BJ (cell line): Measurements from ENCODE around the gene UTP18. TPM values are rescaled to one million over a fixed set of nuclear protein-coding genes. Genes with fewer than 3 reads are reported as not detected.
"Not testable (repeated sequence)": the region's sequence is repeated elsewhere in the genome, so short reads cannot be mapped to it uniquely, and the experiment has no call there.

Experiments
- CTCF ChIA-PET: fragments of 350-600 bp; formaldehyde crosslinking; extraction: SDS; loops from one replicate; lab custom pipeline; 2021; ENCODE audit warnings: antibody characterized with exemption, inconsistent platforms; lab: Yijun Ruan, JAX
- POLR2A ChIA-PET: fragments of 300-600 bp; sonication (Branson Sonifier 250); formaldehyde crosslinking; extraction: SDS; loops from one replicate; lab custom pipeline; 2021; ENCODE audit warnings: antibody characterized with exemption; lab: Charles Lee
- DNase-seq: peaks from one replicate; pipeline ENCODE4 v3.0.0-alpha.2; 2011; ENCODE audit warnings: low read depth
- H3K27me3 ChIP-seq: 2 replicates; pipeline ENCODE4 v1.6.0; 2011; ENCODE audit warnings: low read length; ENCODE audit not compliant: control insufficient read depth, insufficient read depth
- H3K36me3 ChIP-seq: 2 replicates; pipeline ENCODE4 v1.5.1; 2011; ENCODE audit warnings: low read length; ENCODE audit not compliant: control insufficient read depth, insufficient read depth
- H3K4me3 ChIP-seq: 2 replicates; pipeline ENCODE4 v1.5.1; 2011; ENCODE audit warnings: low read depth, mild to moderate bottlenecking, control low read depth, low read length
- polyA plus RNA-seq: library from polyadenylated mRNA; depleted of rRNA; stranded (reverse); fragments of >200 nt; gene quantifications from 2 replicates; pipeline ENCODE4 v1.2.3, GENCODE V29; 2011
- TF ChIP-seq, protein P1 (sequence below): IDR thresholded peaks from 2 replicates; pipeline ENCODE4 v1.5.1; 2011; ENCODE audit warnings: low read depth, mild to moderate bottlenecking, control low read depth, inconsistent platforms, low read length, moderate library complexity; ENCODE audit not compliant: insufficient read depth

UTP18 gene
- polyA plus RNA-seq, 1 experiment: 6.8 TPM

DNA sequence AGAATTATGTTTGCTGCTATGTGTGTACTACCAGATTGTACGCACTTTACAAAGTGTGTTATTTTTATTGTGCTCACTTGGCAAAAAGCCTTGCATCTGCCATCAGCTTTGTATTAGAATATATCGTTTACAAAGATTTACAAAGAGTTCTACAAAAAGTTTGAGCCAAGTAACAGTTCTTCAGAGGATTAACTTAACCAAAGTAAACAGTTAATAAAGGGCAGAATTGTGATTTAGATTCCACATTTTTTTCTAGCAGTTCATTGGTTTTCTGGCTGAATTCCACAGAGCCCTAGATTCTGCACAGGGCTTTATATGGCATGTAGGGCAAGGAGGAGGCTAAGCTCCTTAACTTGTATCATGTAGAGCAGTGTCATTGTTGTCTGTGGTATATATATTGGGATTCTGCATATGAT lies 29.4 kb downstream of the UTP18 start:
- Histone ChIP-seq H3K4me3 (no peak overlapping the region), H3K27me3 (no peaks in the 10 kb centered on the region), H3K36me3 (peaks cover 7% of the 10 kb centered on the region)
- ChIA-PET POLR2A (no interaction called here), CTCF (interaction anchor here (1.2 to 1.7 kb wide), 2 partner anchors 10 to 13 kb away, joined by 3 to 6 read pairs; no protein-coding TSS in a partner anchor)
- TF ChIP-seq, protein P1, sequence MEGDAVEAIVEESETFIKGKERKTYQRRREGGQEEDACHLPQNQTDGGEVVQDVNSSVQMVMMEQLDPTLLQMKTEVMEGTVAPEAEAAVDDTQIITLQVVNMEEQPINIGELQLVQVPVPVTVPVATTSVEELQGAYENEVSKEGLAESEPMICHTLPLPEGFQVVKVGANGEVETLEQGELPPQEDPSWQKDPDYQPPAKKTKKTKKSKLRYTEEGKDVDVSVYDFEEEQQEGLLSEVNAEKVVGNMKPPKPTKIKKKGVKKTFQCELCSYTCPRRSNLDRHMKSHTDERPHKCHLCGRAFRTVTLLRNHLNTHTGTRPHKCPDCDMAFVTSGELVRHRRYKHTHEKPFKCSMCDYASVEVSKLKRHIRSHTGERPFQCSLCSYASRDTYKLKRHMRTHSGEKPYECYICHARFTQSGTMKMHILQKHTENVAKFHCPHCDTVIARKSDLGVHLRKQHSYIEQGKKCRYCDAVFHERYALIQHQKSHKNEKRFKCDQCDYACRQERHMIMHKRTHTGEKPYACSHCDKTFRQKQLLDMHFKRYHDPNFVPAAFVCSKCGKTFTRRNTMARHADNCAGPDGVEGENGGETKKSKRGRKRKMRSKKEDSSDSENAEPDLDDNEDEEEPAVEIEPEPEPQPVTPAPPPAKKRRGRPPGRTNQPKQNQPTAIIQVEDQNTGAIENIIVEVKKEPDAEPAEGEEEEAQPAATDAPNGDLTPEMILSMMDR: no peak
- DNase-seq: no peak

DNA sequence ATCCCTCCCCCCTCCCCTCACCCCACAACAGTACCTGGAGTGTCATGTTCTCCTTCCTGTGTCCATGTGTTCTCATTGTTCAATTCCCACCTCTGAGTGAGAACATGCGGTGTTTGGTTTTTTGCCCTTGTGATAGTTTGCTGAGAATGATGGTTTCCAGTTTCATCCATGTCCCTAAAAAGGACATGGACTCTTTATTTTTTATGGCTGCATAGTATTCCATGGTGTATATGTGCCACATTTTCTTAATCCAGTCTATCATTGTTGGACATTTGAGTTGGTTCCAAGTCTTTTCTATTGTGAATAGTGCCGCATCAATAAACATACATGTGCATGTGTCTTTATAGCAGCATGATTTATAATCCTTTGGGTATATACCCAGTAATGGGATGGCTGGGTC lies 34.0 kb downstream of the UTP18 start:
- H3K36me3 ChIP-seq, H3K27me3 ChIP-seq, H3K4me3 ChIP-seq, DNase-seq, POLR2A ChIA-PET, CTCF ChIA-PET: not testable (repeated sequence)

- ChIA-PET POLR2A (interaction anchor here (0.6 kb wide), 1 partner anchor 197 kb away, joined by 3 read pairs; no protein-coding TSS in a partner anchor), CTCF (interaction anchor here (0.7 to 2.8 kb wide), 14 partner anchors 8 to 466 kb away, joined by 3 to 25 read pairs (median 4); no protein-coding TSS in a partner anchor)
- Histone ChIP-seq H3K27me3 (no peaks in the 10 kb centered on the region), H3K4me3 (no peak overlapping the region), H3K36me3 (no peaks in the 10 kb centered on the region; the same call in 1 of the 2 replicates)
- TF ChIP-seq, protein P1: peak; percentile 82
- DNase-seq: no peak
These were observed 38.4 kb downstream of the UTP18 start for GRCh38 chr17:51298508-51299371.

GRCh38 chr17:51299859-51300258 lies 39.5 kb downstream of the UTP18 start:
- no peak overlapping the region for H3K4me3 ChIP-seq
- ChIA-PET POLR2A (no interaction called here), CTCF (interaction anchor here (1.3 to 2.8 kb wide), 6 partner anchors 8 to 236 kb away, joined by 4 to 25 read pairs (median 9); no protein-coding TSS in a partner anchor)
- TF ChIP-seq, protein P1: no peak
- no peaks in the 10 kb centered on the region for H3K27me3 ChIP-seq
- DNase-seq: no peak
- H3K36me3 ChIP-seq: no peaks in the 10 kb centered on the region; the same call in 1 of the 2 replicates

DNA sequence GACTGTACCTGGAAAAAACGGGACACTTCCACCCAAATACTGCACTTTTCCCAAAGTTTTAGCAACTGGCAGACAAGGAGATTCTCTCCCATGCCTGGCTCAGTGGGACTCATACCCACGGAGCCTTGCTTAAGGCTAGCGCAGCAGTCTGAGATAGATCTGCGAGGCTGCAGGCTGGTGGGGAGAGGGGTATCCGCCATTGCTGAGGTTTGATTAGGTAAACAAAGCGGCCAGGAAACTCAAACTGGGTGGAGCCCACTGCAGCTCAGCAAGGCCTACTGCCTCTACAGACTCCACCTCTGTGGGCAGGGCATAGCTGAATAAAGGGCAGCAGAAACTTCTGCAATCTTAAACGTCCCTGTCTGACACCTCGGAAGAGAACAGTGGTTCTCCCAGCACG lies 44.8 kb downstream of the UTP18 start:
- ChIA-PET CTCF (no interaction called here), POLR2A (no interaction called here)
- no peaks in the 10 kb centered on the region for H3K36me3 ChIP-seq
- DNase-seq: no peak
- no peaks in the 10 kb centered on the region for H3K27me3 ChIP-seq
- TF ChIP-seq, protein P1: no peak
- no peak overlapping the region for H3K4me3 ChIP-seq

GRCh38 chr17:51312003-51312402 lies 51.7 kb downstream of the UTP18 start:
- DNase-seq, H3K36me3 ChIP-seq, POLR2A ChIA-PET, H3K4me3 ChIP-seq, CTCF ChIA-PET, H3K27me3 ChIP-seq: not testable (repeated sequence)
